Stimulated activated CD4-positive, alpha-beta T cell treated with anti-CD3 and anti-CD28 coated beads, Interleukin-12 subunit alpha, Interleukin-12 subunit beta, amount 100 ng/mL, for 24 hours (primary cell): ENCODE data around the gene MAP4K2.
A peak's percentile ranks its signal among the peaks of the same experiment; 100 is the strongest.

Experiments used
- DNase-seq, 2 experiments: peaks; one replicate each; pipeline ENCODE4 v3.0.0-alpha.2; 2020; ENCODE audit warnings: low read depth in 2 of 2

Gene MAP4K2

DNA sequence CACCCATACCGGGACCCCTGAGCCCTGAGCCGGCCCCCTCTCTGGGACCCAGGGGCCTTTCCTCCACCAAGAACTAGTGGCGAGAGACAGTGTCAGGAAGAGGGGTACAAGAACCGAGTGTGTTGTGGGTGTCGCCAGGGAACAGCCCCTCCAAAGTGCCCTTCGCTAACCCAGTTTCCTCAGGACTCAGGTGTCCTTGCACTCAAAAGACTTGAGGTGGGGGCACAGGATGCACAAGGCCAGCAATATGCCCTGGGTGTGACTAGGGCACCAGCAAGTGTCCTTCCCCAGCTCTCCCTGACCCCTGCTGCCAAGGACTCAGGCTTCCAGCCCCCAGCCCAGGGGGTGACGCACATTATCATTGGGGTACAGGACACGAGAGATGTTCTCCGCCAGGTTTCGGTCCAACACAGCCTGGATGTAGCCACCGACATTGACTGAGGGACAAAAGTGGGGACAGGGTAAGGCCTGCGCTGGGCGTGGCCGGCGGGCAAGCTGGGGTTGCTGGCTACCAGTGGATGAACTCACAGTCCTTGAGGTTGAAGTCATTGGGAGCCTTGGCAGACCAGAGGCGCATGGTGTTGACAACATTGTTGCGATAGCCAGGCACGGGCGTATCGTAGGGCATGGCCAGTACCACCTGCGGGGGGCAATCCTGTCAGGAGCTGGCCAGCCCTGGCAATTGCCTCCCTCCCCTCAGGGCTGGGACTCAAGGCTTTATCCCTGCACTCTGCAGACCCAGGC, 47.9 kb downstream of the MAP4K2 start:
- no peak for DNase-seq

DNA sequence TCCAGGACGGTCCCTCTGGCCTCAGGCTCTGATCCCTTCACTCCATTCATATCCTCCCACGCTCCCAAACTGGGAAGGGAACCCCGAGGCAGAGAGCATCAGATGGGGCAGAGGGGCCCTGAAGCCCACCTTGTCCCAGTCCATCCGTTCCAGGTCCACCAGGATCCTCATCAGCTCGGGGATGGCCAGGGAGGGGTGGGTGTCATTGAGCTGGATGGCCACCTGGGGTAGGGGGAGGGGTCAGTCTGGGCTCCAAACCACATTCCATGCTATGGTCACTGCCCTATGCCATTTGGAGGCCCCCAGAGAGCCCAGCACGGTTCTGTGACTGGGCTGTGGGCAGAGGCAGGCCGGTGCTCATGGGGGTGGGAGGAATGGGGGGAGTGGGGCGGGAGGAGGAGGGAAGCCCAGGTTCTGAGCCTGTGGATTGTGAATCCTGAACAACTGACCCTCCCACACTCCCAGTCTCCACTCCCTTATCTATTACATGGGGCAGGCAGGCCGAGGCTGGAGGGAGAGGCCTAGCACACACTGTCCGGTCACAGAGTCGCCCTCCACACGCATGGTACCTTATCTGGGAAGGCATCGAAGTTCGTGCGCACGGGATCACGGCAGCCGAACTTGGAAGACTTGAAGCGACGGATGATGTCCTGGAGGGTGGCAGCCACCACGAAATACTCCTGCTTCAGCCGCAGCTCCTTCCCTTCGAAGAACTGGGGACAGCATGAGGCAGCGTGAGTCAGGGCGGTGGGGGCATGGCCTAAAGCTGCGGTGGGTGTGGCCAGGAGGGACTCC, 48.7 kb downstream of the MAP4K2 start:
- DNase-seq: no peak

DNA sequence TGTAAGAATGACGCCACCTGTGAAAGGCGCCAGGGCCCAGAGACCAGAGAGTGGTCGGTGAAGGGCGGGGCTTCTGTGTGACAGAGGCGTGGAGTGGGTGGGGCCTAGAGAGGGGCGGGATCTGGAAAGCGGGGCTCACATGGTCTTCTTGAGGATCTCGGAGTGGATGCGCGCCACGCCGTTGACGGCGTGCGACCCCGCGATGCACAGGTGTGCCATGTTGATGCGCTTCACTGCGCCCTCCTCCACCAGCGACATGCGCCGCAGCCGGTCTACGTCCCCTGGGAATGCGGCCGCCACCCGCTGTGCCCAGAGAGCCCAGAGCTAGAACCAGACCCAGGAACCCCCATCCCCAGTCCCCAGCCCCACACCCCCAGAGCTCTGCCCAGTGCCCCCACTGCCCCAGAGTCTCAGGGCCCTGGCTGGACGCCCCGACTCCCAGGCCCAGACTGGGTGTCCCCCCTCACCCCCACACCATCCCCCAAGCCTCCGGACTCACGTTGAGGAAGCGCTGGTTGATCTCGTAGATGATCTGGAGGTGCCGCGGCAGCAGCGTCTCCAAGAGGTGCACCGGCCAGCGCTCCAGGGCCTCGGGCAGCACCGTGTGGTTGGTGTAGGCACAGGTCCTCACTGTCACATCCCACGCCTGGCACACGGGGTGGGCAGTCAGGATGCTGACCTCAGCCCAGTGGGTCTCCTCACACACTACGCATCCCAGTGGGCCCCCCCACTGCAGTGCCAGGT, 49.5 kb downstream of the MAP4K2 start:
- no peak for DNase-seq

DNA sequence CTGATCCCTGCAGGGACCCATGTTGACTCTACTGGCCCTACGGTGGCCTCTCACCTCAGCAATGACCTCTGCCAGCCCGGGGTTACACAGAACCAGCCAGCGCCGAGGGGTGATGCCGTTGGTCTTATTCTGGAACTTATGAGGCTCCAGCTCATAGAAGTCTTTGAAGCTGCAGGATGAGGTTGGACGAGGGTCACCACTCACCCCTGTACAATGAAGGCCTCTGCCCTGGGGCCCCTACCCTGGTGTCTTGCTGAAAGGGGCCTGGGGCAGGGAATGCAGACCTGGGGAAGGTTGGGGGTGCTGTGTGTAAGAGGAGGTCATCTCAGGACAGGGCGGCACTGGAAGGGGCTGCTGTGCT, 50.0 kb downstream of the MAP4K2 start:
- no peak for DNase-seq

DNA sequence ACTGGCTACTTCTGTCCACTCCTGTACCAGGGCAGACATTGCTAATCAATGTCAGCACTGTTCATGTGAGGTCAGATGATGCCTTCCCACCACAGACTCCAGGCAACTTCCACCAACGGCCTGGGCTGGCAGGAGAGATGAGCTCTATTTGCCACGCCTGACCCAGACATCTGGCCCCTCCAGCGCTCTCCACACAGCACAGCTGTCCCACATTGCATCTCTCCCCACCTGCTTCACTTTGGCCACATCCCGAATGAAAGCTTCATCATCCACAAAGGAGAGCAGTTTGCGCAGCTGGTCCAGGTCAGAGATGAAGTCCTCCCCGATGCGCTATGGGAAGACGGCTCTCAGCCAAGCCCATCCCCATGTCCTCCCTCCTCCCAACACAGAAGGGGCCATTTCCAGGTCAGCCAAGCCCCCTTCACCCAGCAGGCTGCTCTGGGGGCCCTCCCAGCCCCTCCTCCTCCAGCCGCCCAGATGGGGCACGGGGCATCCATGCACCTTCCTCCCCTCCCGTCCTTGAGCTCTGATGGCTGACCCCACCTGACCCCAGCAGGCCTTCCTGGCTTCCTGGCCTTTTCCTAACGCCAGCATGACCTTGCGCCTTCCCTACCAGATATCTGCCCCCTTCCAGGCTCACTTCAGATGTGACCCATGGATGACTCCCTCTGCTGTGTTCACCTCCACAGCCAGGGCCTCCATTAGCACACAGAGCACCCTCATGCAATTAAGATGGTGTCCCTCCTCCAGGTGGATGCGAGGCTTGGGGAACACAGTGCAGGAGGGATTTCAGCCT, 50.6 kb downstream of the MAP4K2 start:
- no peak for DNase-seq

DNA sequence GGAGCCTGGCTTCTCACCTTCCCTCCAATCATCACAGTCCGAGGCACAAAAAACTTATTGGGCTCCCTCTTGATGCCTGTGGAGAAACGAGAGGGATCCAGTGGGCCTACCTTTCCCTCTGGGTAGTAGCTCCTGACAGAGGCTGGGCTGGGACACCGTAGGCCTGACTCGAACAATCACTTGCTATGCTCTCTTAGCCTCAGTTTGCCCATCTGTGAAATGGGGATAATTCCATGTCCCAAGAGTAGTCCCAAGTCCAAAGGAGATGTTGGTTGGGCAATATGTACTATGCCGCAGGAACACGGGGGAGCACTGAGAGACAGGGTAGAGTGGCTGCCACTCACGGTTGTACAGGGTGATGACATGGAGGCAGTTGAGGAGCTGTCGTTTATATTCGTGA, 51.4 kb downstream of the MAP4K2 start:
- no peak for DNase-seq

DNA sequence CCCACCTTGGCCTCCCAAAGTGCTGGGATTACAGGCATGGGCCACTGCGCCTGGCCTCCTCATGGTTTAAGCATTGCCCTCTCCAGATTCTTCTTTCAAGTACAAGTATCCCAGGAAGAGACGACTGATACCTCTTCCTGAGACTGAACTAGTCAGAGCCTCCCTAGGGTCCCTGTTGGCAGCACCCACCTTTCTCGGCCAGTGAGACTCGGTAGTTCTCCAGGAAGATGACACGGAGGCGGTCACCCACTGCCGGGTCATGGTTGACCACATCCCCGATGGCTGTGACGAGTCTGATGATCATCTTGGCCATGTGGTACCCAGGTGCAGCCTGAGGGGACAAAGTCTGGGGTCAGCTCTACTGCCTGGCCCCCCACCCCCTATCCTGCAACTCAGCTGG, 51.9 kb downstream of the MAP4K2 start:
- no peak for DNase-seq

DNA sequence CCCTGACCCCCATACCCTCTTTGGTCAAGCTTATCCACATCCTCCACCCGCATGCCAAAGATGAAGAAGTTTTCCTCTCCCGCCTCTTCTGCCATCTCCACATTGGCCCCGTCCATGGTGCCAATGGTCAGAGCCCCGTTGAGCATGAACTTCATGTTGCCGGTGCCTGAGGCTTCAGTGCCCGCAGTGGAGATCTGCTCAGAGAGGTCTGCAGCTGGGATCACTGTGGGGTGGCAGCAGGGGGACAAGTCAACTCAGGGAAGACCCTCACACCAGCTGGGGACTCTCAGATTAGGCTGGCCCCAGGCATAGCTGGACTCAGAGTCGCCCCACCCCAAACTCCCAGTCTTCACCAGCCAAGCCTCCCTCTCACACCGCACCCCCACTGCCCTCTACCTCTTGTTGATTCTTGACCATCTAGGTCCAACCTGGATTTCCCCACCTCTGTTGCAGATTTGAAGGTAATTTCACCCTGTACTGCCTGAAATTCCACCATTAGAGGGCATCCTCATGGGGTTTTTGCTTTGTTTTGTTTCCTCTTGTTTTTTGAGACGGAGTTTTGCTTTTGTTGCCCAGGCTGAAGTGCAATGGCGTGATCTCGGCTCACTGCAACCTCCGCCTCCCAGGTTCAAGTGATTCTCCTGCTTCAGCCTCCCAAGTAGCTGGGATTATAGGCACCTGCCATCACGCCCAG, 52.5 kb downstream of the MAP4K2 start:
- no peak for DNase-seq

DNA sequence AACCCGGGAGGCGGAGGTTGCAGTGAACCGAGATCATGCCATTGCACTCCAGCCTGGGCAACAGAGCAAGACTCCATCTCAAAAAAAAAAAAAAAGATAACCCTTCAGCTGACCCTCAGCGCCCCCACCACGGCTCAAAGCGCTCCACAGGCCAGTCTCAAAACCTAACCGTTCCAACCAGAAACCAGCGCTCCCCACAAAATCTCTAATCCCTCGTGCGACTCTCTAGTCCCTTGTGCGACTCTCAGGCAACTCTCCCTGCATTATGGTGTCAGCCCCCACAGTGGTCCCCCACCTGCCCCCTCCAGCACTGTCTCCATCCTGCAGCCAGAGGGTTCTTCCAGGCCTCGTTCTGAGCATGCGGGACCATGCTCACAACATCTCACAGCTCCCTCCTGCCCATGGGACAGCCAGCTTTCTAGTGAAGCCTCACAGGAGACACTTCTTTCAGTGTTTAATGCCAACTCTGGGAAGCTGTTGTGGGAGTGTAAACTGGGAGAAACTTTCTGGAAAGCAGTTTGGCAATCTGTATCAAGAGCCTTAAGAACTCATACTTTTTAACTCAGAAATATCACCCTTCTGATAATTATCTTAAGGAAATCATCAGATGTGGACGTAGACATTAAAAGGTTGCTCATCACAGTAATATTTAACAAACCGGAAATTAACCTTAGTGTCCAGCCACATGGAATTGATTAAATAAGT, 54.9 kb downstream of the MAP4K2 start:
- DNase-seq: no peak

DNA sequence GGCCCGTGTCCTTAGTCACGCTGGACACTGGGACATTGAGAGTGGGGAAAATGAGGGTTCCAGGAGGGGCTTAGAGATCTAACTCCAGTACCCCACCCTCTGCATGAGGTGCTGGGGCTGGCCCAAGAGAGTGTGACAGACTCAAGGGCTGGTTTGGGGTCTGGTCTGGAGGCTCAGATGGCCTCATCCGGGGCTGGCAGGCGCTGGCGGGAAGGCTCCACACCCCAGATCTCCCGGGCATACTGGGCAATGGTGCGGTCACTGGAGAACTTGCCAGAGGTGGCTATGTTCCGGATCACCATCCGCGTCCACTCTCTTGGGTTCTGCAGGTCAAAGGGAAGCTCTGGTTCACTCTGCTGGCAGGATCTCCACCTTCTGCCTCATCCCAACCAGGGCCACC, 56.5 kb downstream of the MAP4K2 start:
- no peak for DNase-seq

DNA sequence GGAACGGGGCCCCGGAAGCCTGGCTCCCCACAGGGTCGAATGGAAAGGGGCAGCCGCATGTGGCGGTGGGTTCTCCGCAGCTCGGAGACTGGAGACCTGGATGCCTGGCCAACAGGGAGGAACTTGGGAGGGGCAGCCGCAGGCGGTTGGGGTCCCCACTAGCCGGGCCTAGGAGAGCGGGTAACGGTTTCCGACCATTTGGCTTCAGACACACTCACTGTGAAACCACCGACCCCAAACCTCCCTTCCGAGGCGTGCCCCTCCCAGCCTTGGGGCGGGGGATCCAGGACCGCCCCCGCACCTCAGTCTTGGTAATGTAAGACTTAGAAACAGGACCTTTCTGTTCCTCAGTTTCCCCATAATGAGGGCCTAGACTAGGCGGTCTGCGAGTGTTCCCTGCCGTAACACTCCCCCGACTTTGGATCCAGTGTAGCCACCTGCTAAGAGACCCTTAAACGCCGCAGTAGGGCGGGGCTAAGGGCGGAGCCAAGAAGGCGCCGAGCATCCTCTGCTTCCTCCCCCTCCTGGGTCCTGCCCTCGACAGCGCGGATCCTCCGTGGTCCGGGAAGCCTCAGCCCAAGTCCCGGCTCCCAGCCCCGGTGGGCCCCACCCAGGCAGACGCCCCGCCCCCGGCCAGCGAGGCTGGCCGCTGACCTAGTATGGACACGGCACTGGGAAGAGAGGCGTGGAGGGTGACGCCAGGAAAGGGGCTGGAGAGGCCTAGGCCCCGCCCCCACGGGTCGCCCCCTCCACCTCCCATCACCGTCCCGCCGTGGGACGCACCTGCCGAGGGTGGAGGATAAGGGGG, 57.3 kb downstream of the MAP4K2 start:
- no peak for DNase-seq

DNA sequence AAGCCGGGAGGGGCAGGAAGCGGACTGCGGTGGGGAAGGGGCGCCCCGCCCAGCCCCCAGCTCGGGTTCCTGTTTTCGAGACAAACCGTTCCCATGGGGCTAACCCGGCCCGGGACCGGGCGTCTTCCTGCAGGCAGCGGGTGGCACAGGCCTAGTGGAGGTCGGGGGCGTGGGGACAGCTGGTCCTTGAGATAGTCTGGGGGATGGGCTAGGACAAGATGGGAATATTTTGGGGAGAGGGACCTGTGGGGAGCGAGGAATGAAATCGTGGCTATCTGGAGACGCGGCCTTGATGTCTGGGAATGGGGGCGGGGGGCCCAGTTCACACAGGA, 57.9 kb downstream of the MAP4K2 start:
- no peak for DNase-seq

DNA sequence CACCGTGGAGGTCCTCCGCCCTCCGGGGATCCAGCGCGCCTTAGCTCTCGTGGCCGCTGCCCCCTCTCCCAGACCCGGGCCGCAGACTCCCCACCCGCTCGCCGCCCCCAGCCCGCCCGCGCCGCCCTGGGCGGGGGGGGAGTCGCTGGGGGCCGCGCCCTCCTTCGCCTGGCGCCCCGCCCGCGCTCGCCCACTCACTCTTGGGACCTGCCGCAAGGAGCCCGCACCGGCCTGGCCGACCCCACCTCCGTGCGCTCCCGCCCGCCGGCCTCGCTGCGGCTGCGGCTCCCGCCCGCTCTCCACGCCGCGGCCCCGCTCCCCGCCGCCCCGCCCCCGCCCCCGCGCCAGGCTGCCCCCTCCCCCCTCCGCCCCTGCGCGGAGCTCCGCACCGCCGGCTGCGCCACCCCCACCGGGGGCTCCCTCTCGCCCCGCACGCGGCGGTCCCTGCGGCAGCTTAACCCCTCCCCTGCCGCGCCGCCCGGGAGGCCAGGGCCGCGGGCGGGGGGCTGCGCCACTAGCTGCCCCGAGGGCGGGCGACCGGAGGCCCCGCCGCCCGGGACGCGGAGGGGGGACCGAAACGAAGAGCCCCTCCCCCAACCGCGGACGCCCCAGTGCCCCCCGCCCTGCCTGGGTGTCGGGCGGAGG, 58.3 kb downstream of the MAP4K2 start:
- DNase-seq: no peak

DNA sequence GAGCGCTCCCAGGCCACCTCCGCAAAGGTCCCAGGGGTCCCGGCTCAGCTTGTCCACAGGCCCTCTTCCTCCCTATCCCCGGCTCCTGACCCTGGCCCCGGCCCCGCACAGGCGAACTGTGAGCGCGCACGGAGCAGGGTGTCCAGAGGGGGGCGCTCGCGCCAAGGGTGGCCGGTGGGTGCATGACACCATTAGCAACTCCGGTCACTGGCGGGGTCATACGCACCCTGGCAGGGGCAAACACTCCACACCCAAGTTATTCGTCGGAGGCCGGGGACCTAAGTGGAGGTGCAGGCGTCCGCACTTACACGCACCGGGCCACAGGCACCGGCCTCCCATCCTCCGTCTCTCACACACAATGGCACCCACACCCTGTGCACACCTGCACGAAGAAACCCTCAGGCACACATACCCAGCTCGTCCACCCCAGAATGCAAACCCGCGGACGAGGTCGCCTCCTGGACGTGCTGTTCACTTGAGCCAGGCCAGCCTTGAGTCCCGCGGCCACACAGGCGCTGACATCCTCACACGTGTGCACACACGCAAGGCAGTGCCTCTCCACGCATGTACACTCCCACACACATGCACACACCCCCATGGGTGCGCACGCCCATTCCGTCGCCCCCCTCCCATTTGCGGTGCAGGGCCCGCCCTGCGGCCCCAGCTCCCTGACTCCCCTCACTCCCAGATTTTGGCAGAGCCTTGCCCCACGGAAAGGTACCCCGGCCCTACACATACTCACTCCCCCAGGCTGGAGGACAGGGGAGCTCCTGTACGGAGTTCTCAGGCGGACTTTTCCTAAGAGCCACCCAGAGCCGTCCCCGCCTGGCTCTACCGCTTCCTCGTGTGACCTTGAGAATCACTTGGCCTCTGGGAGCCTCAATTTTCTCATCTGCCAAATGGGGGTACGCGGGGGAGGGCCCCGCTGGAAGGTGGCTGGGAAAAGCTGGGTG, 59.1 kb downstream of the MAP4K2 start, which contains the start of gene RASGRP2:
Gene RASGRP2 (minus strand): TSS at position 552 of the 953 bp plus-strand sequence. CDS start 1,276 bp downstream, outside the sequence.
- DNase-seq: peak in 1 of 2 experiments; percentile 66

DNA sequence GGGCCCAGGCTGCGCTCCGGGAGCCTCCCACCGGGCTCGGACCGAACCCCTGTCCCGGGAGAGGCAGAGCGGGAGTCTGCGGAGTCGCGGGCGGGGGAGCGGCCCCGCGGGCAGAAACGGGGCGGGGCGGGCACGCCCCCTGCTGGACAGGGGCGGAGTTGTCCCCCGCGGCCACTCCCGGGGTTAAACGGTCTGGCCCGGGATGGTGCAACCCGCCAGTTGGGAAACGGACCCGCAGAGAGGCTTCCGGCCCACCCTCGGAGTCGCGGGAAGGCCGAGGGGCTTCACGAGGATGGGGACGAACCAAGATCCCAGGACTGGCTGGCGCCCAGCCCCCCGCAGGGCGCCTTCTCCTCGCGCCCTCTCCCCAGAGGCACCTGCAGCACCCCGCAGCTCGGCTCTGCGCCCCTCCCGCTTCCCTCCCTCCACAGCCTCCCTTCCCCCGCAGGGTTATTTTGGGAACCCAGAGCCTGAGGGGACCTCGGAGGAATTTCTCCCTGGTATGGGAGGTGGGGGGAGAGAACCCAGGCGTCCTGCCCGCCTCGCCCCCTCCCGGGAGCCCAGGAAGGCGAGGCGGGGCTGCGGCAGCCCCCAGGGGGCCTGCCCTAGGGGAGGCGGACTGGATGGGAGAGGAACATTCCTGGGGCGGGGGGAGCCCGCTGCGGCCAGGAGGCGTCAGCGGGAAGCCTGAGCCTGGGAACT, 60.0 kb downstream of the MAP4K2 start:
- DNase-seq: peak; percentile 55 to 66

DNA sequence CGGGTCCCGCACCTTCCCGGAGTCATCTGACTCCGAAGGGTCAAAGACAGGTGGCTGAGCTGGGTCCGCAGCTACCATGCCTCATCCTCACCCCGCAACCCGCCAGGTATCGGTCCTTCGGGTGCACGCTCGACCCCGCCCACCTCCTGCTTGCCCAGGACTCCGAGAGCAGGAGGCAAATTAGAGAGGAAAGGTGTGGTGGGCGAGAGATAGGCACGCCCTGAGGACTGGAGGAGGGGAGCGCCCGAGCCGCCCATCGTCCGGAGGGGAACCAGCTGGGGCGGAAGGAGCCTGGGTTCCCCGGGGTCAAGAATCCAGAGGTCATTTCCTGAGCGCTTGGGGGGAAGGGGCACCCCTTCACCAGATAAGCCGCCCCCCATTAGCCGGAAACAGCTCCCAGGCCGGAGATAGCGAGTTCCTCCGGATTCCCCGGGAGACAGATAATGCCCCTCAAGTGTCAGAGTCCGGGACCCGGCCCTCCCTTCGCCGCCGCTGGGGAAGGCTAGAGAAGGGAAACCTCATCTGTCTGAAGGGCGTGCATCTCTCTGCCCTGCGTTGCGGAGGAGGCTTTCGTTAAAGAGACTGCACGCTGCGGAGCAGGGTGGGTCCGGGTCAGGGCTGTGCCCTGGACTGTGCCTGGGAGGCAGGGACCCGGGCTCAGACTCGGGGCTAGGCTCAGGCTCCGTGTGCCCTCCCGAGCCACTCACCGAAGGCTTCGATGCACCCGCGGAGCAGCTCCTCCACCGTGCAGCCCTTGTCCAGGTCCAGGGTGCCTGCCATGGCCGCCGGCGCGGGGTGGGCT, 60.7 kb downstream of the MAP4K2 start:
- DNase-seq: no peak
